ENCODE measurements around the gene RELT. TPM values are rescaled to one million over a fixed set of nuclear protein-coding genes. Genes with fewer than 3 reads are reported as not detected.

The RELT gene
- total and polyA plus RNA-seq, 9 of the 15 experiments (the other 6 are each of a cell fraction or from before 2014, with no cell fraction given) = 1.1 to 20.2 (median 7.4) TPM

DNA sequence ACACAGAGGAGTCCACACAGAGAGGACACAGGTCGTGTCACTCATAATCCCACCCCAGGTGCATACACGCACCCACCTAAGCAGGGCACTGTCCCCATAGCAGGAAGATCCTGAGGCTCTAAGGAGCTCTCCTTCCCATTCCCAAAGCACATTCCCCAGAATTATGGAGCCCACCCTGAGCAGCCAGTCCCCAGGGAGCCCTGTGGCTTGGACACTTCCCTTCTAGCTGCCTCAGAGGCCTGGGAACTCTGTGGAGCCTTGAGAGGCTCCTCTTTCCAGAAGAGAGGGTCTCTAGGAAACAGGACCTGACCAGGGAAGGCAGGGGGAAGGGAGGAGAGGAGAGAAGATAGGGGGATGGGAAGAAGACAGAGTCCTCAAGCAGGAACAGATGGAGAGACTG lies 38.4 kb upstream of the RELT start:
- ChIA-PET POLR2A (interaction anchor here (1.8 kb wide), 1 partner anchor 55 kb away, joined by 5 read pairs; no protein-coding TSS in a partner anchor), CTCF (ENCODE audit: low intra/inter-chr PET ratio) (no interaction called here)
- peaks cover 7% of the 10 kb centered on the region; the same call in 1 of the 2 replicates for H4K20me1 ChIP-seq (replicated peaks; ENCODE audit: control insufficient read depth, insufficient read depth, low read length)
- FAIRE-seq = no peak
- ATAC-seq = no peak
- intact Hi-C loops (cut with micrococcal nuclease) (no loop called here), in situ Hi-C loops (cut with MboI) (loop anchor here (5.0 kb wide), 1 partner anchor 46 kb away; no protein-coding TSS in a partner anchor)
- no peak for DNase-seq (ENCODE audit: extremely low read depth in 1 of 4, low spot score in 3 of 4)
- no TSS peak for BruUV-seq (replicated peaks)
- H3K4me3 ChIP-seq = no peak overlapping the region
- peaks cover 0 to 10% of the 10 kb centered on the region in 2 experiments; a peak in 2 of 5 replicates for H3K27me3 ChIP-seq (ENCODE audit: control insufficient read depth in 2 of 2, insufficient read depth in 2 of 2, low read length in 2 of 2)
- no peaks in the 10 kb centered on the region for H3K9me3 ChIP-seq (replicated peaks; ENCODE audit: control insufficient read depth, insufficient read depth, low read depth, low read length)
- no peaks in the 10 kb centered on the region for H3K79me2 ChIP-seq (ENCODE audit: control insufficient read depth, insufficient read depth, low read length)
- no peaks in the 10 kb centered on the region for H3K36me3 ChIP-seq (ENCODE audit: control insufficient read depth, insufficient read depth, low read length)
- no peak overlapping the region for H2AFZ ChIP-seq (ENCODE audit: low read depth, low read length)
- WGBS (ENCODE audit: insufficient coverage, low coverage, missing lambda C conversion rate) = 0% methylated on average over 2 of the region's 2 CpGs
- H3K4me1 ChIP-seq (replicated peaks in 1 of 2; ENCODE audit: control insufficient read depth in 2 of 2, insufficient read depth in 2 of 2, low read length in 2 of 2) = peaks cover 13 to 16% of the 10 kb centered on the region in 2 experiments; a peak in 4 of 5 replicates
- no peak overlapping the region for H3K9ac ChIP-seq (ENCODE audit: insufficient read depth in 1 of 2, low read depth in 2 of 2, low read length in 2 of 2)
- no peak overlapping the region for H3K27ac ChIP-seq (ENCODE audit: extremely low read depth, low read depth, low read length)
- H3K4me2 ChIP-seq (ENCODE audit: insufficient read depth, low read length) = no peak overlapping the region
- no peaks in the 10 kb centered on the region for H3K9me1 ChIP-seq (ENCODE audit: control insufficient read depth, insufficient read depth, low read length)
- TF ChIP-seq HNRNPL (IDR thresholded peaks at IDR 0.05; ENCODE audit: low read depth, low read length) = no peak
- TF ChIP-seq ZNF57 (CRISPR knock-in tag; IDR thresholded peaks at IDR 0.05) = no peak
- TF ChIP-seq ZNF695 (CRISPR knock-in tag; IDR thresholded peaks at IDR 0.05) = no peak
- TF ChIP-seq ZBTB40 (IDR thresholded peaks at IDR 0.05) = no peak
- TF ChIP-seq ZBTB40 (CRISPR knock-in tag; IDR thresholded peaks at IDR 0.05) = no peak
- no peak for TF ChIP-seq ATF1 (CRISPR knock-in tag; IDR thresholded peaks at IDR 0.05)
- TF ChIP-seq ATF1 (tag; IDR thresholded peaks at IDR 0.05) = no peak
- TF ChIP-seq RBBP5 (IDR thresholded peaks at IDR 0.05; ENCODE audit: borderline replicate concordance, insufficient read depth, low read length, poor library complexity, severe bottlenecking) = no peak
- TF ChIP-seq SRSF9 (IDR thresholded peaks at IDR 0.05; ENCODE audit: borderline replicate concordance, low read depth, low read length) = no peak
- no peak for TF ChIP-seq PBX2 (CRISPR knock-in tag; IDR thresholded peaks at IDR 0.05; ENCODE audit: low read depth)
- TF ChIP-seq PBX2 (tag; conservative IDR thresholded peaks at IDR 0.05; ENCODE audit: low read depth) = no peak
- TF ChIP-seq LEF1 (IDR thresholded peaks at IDR 0.05) = no peak
- TF ChIP-seq CXXC5 (CRISPR knock-in tag; IDR thresholded peaks at IDR 0.05) = no peak

Data from K562 (cell line).